GM21360 (cell line): ENCODE measurements around the gene MAST4.

ENCODE experiments used
- ATAC-seq: cut with Tn5 transposase; IDR thresholded peaks from one replicate; pipeline ENCODE4 v1.9.1; 2021; ENCODE audit warnings: mild to moderate bottlenecking, moderate library complexity; ENCODE audit not compliant: unreplicated experiment

Gene MAST4

GRCh38 chr5:66896171-66896570 is 300.0 kb downstream of the MAST4 start:
- ATAC-seq: no peak

GRCh38 chr5:66897356-66897755 is 301.2 kb downstream of the MAST4 start:
- ATAC-seq: no peak

GRCh38 chr5:66898241-66898995 is 302.2 kb downstream of the MAST4 start:
- ATAC-seq: no peak

- ATAC-seq: no peak
These were observed 307.0 kb downstream of the MAST4 start for GRCh38 chr5:66903218-66903617.

GRCh38 chr5:66903709-66904108 is 307.5 kb downstream of the MAST4 start:
- ATAC-seq: no peak

DNA sequence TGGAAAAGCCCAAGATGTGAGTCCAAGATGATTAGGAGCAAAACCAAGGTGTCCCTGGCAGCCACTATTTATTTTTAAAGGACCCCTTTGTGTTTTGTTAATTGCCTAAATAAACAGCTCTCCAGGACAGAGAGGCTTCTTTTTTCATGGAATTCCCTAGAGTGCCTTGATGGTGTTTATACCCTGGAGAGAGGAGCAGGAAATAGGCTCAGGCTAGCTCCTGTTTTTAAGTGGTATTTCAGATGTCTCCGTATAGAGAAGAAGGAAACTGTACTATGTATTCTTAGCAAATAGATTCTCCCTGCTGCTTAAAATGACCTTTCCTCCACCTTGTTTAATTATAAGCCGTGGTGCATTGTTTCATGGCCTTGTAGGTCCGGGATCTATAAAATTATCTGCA is 308.0 kb downstream of the MAST4 start:
- no peak for ATAC-seq

- ATAC-seq: no peak
These were observed 309.8 kb downstream of the MAST4 start for GRCh38 chr5:66906021-66906420.

DNA sequence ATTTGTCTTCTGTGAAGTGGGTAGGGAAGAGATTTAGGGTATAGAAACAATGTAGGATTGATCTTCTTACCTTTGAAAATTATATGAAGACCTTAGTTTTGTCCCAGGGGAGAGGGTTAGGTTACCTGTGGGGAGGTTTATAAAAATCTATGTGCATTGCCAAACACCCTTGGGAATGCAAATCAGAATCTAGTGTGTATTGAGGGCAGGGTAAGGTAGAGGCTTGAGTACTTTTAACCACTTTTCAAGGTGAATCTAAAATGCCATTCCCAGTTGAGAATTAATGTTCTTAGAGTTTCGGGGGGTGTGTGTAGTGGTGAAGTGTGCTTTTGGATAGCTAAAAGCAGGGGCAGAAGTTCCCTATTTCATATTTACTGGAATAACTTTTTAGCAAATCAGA is 312.0 kb downstream of the MAST4 start:
- no peak for ATAC-seq

- ATAC-seq: no peak
These were observed 313.2 kb downstream of the MAST4 start for GRCh38 chr5:66909364-66909763.

GRCh38 chr5:66912787-66913186 is 316.6 kb downstream of the MAST4 start:
- ATAC-seq: no peak

DNA sequence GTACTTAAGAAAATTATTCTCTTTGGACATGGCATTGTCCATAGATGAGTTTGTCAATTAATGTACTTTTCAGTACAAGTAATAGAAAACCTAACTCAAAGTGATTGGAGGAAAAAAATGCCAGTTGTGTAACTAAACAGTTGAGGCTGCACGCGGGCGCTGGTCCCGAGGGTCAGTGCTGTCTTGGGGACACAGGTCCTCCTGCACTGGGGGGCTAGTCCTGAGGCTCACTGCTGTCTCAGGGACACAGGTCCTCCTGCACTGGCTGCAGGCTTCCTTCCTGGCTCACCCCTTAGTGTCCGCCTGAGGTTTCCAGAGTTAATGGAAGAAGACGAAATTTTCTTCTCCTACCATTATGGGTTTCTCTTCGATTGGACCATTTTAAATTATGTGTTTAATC is 319.3 kb downstream of the MAST4 start:
- no peak for ATAC-seq

- no peak for ATAC-seq
These were observed 326.7 kb downstream of the MAST4 start for GRCh38 chr5:66922881-66923280.

DNA sequence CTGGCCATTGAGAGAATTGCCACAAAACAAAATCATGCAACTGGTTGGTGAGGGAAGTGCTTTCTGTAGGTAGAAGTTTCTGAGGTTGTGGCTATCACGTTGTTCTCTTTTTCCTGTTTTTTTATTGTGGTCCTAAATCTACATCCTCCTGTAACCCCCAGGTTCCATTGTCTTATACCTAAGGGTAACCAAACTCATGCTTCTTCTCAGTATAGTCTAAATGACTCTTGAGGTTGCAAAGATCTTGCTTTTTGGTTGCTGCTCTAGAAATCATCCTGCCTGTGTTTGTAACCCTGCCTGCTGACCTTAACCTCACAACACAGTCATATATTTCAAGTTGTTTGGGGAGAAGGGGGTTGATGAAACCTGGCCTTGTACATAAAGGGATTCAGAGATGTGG is 327.3 kb downstream of the MAST4 start:
- no peak for ATAC-seq

DNA sequence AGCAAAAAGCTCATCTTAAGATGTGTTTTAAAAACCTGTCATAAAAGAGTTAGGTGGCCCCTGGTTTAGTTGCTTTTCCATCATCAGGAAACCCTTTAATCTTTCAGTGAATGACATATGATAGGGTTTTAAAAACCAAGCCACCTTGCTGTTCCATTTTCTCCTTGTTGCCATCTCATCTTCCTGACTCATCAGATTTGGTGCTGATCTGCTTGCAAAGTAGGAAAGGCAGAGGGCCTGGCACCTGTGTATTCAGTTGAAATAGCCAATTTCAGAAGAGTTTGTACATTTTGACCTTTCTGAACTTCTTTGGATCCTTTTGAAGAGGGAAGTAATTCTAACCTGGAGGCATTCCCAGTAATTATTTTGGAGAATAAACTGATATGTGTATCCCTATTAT is 327.7 kb downstream of the MAST4 start:
- no peak for ATAC-seq

DNA sequence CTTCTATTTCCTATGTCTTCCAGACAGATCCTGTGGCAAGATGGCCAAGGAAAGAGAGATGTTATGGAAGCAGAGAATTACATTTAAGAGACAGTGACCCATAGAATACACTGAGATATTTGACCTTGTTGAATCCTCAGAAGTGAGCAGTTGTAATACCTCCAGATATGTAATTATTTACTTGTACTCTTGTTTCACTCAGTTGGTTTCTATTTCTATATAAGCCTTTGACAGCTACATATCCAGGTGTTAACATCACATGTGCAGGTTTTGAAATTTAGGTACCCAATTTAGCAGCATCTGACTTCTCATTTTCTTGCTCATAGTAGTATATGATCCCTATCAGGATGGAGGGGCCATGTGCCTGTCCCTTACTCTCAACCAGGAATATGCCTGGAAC is 330.9 kb downstream of the MAST4 start:
- ATAC-seq: no peak

DNA sequence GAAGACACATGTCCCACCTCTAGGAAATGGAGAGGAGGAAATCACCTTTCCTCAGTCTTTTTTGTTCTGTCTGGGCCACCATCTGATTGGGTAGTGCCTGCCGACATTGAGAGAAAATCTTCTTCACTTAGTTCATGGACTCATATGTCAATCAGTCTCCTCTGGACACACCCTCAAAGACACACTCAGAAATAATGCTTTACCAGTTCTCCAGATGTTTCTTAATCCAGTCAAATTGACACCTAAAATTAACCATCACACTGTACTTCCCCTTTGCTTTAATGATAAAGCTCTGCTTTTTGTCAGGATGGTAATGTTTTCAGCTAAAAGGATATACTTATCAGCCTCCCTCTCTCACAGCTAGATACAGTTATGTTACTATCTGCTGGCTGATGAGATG is 333.1 kb downstream of the MAST4 start:
- ATAC-seq: no peak

DNA sequence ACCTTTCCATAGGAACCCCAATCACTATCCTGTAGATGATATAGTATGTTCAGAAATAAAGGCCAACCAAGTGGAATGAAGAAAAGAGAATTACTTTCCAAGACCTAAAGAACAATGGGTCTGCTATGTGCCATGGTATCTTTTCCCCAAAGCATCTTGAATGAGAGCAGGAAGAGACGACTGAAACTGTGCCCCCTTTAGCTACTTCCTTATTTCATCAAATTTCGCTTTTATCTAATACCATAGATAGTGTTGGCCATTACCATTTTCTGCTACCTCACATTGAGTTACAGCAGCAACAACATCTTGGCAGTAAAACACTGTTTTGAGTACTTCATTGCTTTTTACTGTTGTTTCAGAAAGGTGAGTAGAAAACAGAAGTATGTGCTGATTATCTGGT is 333.8 kb downstream of the MAST4 start:
- no peak for ATAC-seq

DNA sequence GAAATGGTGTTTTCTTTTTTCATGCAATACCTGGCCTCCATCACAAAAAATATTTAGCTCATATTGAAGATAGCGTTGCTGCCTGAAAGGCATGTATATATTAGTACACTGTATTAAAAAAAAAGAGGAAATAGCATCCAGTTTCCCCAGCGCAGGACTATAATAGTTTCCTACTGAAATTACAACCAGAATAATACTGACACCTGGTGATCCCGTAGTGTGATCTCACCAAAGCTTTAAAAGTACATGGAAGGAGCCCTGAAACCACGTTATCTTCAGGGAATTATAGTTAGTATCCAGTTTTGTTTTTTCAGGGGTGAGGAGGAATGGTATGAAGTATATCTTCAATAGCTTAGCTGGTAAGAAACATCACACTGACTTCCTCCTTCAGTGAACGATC is 335.5 kb downstream of the MAST4 start:
- ATAC-seq: no peak

- ATAC-seq: no peak
These were observed 336.3 kb downstream of the MAST4 start for GRCh38 chr5:66932457-66932856.

DNA sequence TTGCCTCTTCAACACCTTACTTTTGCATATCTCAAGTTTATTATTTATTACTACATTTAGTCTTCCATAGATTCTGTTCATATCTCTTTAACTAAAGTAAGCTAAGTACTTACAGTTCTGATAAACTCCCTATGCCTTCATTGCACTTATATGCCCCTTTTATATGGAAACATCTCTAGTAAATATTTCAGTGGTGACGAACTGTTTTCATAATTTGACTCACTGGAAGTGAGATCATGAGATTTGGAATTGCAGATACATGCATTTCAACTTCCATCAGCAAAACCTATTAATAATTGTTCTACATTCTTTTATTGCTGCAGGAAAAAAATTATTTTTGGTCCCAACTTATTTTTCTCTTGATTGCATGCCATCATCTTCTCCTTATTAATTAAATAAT is 336.9 kb downstream of the MAST4 start:
- ATAC-seq: no peak

DNA sequence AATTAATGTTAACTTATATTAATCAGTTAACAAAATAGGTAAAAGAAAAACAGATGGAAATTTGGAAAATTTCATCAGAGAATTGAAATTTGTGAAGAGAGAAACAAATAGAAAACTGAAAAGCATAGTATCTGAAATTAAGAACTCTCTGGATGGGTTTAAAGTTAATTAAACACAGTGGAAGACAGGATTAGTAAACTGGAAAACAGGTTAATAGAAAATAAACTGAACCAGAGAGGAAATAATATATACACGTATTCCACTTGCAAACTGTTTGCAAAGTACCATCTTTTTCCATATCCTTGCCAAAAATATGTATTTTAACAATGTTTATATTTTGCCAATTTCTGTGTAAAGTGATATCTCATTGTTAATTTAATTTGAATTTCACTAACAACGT is 342.9 kb downstream of the MAST4 start:
- no peak for ATAC-seq

DNA sequence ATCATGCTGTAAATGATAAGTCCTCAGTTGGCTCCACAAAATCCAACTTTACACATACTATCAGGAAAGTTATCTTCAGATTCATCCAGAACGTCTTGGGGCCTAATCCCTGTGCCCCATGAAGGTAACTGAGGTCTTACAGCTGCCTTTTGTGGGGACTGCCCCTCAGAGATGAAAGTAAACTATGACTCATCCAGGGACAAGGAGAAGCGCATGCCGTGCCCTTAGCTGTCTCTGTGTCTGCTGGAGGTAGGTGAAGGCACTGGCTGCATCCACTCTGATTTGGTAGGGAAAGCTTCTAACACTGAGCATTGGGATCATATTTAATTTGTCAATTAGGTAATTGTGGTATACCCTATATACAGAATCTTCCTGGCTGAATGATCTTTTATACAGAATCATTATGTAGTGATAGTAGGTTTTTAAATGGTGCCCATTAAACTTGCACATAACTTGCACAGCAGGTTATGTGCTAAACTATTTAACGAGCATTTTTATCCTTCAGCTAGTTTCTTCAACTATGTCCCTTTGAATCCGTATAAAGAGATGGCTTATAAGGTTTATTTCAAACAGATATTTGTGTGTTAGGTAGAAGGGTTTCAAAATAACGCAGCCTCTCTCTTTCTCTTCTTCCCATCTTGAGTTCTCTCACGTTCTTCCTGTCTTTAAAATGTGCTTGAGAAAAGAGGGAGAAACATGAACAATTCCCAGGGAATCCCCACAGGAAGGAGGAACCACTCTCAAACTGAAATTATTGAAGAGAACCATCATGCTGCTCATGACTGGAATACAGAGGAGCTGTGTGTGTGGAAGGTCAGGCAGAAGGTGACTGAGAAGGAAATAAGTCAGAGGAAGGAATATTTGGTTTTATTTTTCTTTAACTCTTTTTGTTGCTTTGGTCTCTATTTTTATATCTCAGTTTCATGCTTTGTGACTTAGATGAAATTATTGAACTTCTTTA is 349.5 kb downstream of the MAST4 start:
- peak; percentile 95 for ATAC-seq
